Stimulated activated CD4-positive, alpha-beta T cell treated with anti-CD3 and anti-CD28 coated beads, TNF-alpha, amount 100 ng/mL, for 1 hour (primary cell): ENCODE data around the gene KCNH4.
"Not testable (repeated sequence)": the region's sequence is repeated elsewhere in the genome, so short reads cannot be mapped to it uniquely, and the experiment has no call there.

Experiments
- DNase-seq, 3 donors: peaks; one replicate each; pipeline ENCODE4 v3.0.0-alpha.2; 2020; ENCODE audit warnings: low read depth in 3 of 3, low spot score in 1 of 3

Gene KCNH4

DNA sequence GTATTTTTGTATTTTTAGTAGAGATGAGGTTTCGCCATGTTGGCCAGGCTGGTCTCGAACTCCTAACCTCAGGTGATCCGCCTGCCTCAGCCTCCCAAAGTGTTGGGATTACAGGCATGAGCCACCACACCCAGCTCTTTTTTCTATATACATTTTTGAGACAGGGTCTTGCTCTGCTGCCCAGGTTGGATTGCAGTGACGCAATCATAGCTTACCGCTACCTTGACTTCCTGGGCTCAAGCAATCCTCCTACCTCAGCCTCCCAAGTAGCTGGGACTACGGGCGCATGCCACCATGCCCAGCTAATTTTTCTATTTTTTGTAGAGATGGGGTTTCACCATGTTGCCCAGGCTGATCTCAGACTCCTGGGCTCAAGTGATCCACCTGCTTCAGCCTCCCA, 40.3 kb downstream of the KCNH4 start:
- not testable (repeated sequence) for DNase-seq

DNA sequence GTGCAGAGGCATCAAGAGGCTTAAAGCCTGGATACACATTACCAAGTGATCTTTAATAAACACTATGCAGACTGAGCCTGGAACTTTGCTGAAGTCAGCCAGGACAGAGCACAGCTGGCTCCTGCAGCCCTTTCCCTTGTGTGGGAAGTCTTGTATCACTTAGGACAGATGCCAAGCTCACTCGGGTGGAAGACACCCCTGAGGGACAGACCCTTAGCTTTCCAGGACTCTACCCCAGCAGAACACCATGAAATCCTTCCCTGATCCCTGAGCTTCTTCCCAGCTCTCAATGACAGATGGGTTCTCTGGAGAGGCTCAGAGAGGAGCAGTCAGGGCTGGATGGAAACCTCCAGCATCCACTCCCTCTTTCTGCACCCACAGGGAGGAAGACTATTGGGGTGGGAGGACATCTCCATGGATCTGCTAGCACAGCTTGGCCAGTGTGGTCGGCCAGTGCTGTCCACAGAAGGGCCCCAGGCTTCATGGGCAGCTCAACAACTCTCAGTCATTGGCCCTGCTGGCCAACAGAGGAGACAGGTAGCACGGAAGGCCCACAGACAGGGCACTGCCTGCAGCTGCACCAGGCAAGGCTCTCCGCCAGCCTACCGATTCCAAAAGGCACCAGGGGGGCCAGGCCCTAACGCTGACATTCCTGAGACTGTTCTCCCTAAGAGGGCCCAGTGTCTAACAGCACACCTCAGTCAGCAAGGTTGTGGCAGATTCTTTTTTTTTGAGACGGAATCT, 42.0 kb downstream of the KCNH4 start:
- no peak for DNase-seq

DNA sequence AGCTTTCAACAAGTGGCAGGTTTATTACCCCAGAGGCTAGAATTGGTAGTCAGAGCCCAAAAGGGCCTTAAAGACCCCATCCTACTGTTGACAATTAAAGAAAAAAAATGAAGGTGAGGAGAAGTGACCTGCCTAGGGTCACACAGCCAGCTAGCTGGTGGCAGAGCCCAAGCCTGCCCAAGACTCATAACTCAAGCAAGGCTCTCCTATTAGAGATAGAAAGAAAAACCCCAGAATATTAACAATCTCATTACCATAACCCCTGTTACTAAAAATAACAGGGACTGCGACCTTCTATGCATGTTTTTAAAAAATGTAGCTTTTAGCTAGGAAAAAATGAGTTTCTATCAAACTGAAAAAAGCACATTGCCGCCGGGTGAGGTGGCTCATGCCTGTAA, 44.3 kb downstream of the KCNH4 start:
- no peak for DNase-seq

DNA sequence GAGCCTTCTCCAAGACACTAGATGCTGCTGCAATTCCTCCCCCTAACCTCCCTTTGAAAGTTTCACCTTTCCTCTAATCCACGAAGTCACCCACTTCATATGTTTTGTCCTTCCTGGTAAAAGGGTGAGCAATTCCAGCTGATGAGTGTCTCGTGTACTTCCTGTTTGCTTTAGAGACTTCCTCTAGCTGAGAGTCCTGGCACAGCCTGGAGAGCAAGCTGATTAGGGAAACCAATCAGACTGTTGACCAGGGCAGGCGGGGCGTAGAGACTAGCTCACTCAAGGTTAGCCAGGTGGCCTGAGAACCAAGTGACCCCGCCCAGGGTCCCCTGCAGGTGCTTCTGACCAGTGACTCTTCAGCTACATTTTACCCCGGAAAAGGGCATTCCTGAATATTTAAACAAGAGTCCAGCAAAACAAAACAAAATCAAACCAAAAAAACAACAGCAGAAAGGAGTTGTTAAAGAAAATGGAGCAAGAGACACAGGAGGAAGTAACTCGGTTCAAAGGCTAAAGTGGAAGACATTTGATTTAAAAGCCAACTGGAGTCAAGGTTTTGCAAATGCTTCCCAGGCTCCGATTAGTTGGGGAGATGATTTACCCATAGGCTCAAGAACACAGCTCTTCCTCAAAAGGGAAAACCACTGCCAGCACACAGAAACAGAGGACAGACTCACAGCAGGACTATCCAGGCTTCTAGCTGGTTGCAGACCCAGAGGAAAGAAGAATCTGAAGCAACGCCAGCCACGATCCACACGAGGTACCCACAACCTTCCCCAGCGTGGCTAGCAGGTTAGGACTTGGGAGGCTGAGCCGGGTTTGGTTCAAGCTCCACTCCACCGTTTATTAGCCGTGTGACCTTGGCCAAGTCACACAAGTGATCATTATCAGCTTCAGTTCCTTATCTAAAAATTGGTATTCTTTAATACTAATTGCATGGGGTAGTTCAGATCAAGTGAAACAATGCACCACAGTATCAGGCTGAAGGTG, 45.0 kb downstream of the KCNH4 start:
- no peak for DNase-seq

DNA sequence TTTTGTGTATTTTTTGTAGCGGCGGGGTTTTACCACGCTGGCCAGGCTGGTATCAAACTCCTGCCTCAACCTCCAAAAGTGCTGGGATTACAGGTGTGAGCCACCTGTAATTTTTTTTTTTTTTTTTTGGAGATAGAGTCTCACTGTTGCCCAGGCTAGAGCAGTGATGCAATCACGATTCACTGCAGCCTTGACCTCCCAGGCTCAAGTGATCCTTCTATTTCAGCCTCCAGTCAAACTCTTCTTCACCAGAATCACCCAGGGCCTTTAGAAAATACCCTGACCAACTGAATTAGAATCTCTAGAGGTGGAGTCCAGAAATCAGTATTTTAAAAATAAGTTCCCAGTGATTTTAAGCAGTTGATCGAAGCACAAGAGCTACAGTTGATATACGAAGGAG, 45.8 kb downstream of the KCNH4 start:
- DNase-seq, result no peak

DNA sequence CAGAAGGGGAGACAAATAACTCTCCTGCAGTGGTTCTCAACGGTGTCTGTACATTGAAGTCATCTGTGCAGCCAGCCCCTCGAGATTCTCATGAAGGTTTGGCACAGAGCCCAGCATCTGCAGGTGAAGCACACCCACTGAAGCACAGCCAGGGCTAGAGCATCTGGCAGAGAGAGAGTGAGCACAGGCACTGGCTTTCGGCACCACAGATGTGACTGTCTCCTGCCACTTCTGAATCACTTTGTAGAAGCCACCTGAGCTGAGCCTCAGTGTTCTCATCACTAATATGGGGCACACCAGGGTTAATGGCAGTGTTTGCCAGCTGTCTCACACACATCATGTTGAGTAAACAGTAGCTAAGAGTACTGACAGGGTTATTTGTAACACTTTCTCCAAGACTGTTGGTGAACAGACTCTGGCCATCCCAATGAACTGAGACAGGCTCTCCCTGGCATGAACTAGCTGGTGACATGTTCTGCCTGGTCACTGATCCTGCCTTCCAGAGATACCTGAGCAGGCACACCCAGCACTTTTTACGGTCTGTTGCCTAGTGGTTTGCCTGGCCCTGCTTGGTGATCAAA, 47.4 kb downstream of the KCNH4 start:
- no peak for DNase-seq

DNA sequence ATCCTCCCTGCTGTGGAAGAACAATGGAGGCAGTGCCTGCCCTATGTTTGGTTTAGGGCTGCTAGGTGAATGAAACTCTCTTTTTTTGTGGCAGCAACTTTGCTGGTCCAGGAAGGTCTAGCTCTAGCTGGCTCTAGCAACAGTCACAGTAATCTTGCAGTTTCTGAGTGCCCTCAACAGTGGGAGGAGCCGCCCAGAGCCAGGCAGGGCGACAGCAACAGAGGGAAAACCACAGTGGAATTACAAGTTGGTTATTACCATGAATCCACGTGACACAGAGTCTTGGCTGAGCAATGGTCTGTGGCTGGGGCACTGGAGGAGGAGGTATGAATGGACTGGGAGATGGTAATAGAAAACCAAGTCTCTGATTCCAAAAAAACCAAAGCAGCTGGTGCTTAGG, 48.0 kb downstream of the KCNH4 start:
- no peak for DNase-seq

DNA sequence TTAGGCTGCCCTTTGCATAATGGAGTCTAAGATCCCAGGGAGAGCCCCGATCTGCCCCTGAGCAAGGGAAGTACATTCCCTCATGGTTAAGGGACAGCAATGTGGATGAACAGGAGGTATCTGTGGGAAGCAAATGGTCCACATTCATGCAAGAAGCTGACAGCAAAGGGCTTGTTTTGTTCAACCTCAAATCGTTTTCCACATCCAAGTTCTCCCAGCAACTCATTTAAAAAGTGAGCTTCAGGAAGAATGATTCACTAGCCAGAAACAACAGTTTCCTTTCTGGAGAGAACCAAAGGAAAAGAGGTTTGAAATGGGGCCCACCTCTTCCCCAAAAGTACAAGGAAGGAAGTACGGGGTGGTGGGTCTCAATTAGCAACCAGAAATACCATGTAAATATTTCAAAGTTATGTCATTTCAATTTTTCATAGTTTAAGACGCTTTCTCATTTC, 48.9 kb downstream of the KCNH4 start:
- no peak for DNase-seq

DNA sequence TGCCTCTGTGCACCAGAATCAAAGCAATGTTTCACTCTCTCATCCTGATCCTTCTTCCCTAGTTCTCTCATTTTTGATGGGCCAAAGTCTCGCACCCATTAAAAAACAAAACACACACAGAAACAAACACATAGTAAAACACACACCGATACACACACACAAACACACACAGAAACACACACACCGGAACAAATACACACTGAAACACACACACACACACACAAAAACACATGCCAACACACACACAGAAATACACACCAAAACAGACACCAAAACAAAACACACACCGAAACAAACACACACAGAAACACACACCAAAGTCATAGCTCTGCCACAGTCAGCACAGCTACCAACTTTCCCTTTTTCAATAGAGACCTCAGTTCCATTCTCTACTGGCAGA, 49.7 kb downstream of the KCNH4 start:
- no peak for DNase-seq

DNA sequence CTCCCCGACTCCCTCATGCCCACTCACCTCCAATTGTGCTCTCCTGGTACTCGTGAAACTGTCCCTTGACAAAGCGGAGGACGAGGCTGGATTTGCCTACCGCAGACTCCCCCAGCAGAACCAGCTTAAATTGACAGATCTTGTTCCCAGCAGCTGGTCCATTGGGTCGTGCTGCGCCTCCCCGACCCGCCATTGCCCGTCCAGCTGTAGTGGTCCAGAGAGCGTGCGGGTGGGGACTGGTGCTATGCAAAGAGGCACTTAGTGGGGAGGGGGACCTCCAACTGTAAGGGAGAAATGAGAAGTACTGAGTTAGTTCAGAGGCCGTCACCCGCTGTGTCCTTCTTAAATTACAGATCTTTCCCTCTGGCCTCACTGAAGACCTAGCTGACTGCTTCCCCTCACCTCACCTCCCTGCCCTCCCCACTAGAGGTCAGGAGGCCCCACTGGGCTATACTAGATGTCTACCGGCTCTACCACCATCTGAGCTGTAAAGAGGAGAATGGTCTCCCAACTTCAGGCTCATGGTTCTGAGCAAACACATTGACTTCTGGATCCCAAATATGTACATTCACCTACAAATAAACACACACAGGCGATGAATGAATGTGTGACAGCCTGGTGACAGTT, 50.5 kb downstream of the KCNH4 start:
- DNase-seq, result no peak

DNA sequence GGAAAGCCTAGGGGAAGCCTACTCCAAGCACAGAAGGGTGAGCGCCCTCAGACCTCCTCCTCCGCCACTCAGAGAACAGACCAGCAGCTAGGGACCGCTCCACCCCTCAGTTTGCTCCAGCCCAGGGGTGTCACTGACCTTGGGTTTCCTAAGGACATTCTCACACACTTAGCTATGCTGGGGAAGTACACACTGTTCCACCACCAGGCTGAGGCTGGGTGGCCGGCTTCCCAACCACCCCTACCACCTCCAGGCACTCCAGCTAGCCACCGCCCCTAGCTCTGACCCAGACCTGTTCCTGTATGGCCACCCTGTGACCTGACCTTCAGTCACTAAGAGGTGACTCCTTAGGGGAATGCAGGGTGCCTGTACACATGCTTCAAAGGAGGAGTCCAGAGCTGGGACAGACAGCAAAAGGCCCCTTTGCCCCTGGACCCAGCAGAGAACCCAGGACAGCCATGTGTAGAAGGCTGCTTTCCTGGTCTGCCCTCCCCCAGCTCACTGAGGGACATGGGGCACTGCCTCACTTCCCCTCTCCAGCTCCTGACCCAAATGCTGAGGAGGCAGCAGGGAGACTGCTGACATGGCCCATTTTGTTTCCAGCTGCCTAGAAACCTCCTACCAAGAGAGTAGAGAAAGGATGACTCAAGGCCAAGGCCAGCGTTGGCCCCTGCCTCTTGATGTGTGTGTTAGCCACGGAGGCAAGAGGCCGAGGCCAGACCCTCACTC, 51.7 kb downstream of the KCNH4 start:
- no peak for DNase-seq

DNA sequence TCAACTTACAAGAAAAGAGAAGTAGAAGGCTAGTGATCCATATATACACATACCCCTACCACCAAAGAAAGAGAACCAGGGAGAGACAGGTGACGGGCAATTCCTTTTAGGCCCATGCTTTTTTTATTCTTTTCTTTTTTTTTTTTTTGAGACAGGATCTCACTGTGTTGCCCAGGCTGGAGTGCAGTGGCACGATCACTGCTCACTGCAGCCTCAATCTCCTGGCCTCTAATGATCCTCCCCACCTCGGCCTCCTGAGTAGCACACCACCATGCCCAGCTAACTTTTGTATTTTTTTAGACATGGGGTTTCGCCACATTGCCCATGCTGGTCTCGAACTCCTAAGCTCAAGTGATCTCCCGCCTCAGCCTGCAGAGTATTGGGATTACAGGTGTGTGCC, 53.5 kb downstream of the KCNH4 start:
- DNase-seq, result no peak

DNA sequence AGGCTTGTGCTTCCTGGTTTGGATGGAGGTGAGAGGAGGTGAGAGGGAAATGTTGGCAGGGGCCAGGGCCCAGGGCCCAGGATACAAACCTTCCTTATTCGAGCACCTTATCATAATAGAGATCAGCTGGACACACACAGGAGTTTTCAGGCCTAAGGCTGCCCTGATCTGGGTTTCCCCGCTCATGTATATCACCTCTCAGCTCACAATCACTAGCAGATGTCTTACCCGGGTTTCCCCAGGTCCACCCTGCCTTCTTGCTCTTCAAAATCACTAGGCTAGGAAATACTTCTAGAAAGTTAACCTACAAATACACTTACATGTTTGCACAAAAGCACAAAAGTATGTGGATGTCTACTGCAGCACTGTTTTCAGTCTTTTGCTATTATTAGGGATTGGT, 54.1 kb downstream of the KCNH4 start:
- DNase-seq, result no peak

DNA sequence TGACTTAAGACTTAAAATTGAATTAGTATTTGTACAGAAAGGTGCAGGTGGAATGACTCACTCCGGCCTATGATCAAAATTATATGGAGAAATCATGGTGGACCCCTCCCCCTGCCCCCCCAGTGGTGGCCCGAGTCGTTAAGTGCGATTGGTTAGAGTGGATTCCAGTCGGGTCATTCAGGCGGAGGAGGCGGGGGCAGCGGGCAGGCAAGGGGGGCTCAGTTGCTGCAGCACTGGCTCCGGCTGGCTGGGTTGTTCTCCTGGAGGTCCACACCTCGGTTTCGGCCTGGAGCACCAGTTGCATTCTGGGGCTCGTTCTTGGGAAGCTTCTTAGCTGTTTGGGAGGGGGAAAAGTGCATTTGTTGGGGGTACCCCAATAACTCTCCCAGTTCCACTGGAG, 55.4 kb downstream of the KCNH4 start:
- DNase-seq, result no peak

DNA sequence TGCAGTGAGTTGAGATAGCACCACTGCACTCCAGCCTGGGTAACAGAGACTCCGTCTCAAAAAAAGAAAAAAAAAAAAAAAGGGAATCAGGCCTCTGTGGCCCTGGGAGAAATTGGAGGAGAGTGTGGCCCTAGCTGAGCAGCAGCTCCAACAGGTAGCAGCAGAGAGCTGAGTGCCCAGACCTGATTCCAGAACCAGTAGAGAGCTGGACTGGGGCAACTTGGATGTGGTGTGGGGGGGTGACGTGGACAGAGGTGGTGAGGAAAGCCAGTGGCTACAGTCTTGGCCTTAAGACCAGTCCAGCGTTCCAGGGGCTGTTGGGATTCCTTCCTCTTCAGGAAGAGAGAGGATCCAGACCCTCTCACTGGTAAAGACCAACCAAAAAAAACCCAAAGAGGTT, 56.7 kb downstream of the KCNH4 start:
- no peak for DNase-seq

DNA sequence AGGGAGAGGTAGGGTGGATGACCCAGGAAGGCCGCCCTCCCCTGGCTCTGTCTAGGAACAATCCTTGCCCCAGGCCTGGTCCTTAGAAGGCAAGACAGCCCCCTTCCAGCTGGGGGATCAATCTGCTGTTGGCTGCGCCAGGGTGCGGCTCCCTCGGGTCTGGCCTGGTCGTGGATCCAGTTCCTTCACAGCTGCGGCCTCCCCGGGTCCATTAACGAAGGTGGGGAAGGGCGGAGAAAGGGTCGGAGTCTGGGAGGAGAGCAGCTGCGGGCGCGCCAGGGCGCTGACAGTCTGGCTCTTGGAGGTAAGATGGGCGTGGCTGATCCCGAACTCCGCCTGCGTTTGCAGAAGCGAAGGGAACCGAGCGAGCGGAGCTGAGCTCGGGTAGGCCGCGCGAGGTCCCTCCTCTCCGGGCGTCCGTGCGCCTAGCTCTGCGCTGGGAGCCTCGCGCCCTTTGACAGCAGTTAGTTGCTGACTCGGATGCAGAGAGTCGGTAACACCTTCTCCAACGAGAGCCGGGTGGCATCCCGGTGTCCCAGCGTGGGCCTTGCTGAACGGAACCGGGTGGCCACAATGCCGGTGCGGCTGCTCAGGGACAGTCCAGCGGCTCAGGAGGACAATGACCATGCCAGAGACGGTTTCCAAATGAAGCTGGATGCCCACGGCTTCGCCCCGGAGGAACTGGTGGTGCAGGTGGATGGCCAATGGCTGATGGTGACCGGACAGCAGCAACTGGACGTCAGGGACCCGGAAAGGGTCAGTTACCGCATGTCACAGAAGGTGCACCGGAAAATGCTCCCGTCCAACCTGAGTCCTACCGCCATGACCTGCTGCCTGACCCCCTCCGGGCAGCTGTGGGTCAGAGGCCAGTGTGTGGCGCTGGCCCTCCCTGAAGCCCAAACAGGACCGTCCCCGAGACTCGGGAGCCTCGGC, 58.3 kb downstream of the KCNH4 start, which contains the start of gene HSPB9:
Gene HSPB9 (plus strand): TSS at position 434 of the 933 bp plus-strand sequence. CDS start 47 bp downstream, at position 481.
- DNase-seq, result no peak

DNA sequence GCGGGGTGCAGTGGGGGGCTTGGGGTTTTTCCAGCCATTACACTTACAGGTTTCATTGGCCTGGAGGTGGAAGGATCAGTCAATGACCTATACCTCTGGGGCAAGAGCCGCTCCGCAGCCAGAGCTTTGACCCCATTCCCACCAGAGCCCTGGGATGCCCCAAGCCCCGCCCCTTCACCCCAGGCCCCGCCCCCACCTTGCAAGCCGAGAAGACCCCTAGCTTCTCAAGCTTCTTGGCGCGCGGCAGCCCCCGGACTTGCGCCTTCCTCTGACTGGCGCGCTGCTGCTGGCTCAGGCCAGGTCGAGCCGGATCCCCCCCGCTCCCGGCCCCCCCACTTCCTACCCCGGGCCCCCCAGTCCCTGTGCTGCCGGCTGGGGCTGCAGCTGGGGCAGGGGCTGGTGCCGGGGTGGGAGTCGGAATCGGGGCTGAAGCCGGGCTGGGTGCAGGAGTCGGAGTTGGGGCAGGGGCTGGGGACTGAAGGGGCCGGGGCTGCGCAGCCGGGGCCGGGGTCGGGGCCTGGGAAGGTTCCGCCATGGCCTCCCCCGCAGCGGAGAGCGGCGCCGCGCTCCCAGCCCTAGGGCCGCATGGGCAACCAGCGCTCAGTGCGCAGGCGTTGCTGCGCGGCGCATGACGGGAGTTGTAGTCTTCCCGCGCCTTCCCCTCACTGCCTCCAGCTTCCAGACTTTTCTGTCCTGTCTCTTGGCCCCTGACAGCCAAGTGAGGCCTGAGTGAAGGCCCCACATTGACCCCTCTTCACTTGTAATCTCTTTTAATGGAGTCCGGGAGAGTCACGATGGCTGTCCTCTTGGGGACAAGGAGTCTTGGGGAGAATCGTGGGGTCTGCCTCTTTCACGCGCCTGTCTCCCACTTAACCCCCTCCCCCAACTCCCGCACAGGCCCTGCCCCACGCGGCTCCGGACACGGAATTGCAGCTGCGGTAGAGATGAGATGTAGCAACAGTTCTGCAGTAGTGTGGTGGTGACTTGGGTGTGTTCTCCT, 59.9 kb downstream of the KCNH4 start, which contains the start of gene KAT2A:
Gene KAT2A (minus strand): TSS at position 598 of the 1,000 bp plus-strand sequence. CDS start 63 bp downstream, at position 535.
- peak; percentile 38 to 69 (median 54) for DNase-seq

DNA sequence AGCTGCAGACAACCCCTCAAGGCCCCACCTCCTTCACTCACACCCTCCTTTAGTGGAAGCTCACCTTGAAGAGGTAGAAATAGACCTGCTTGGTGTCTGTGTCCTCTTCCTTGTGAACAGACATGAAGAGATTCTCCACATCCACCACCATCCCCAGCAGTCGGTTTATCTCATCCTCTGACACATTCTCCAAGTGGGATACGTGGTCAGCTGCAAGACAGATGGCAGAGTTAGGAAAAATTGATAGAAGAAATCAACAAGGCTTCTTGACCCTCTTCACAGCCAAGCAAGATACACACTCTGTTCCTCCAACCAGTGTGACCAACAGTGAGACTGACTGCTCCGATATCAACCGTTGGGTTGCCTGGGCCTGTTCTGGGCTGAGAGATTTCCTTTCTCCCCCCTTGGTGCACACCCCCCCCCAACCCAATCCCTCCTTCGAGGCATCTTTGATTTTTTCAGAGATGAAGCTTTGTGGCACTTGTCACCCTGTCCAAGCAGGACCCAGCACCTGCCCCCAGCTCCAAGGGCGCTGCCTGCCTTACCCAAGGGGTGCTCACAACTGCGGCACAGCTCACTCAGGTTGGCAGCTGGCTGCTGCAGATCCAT, 60.7 kb downstream of the KCNH4 start:
- DNase-seq, result no peak
